NCI-H748 (cell line): Measurements from ENCODE around the gene DDX39B.

Experiments used
- DNase-seq: peaks from one replicate; lab custom pipeline; 2025; ENCODE audit not compliant: unreplicated experiment; lab: John Stamatoyannopoulos, UW

Gene DDX39B

DNA sequence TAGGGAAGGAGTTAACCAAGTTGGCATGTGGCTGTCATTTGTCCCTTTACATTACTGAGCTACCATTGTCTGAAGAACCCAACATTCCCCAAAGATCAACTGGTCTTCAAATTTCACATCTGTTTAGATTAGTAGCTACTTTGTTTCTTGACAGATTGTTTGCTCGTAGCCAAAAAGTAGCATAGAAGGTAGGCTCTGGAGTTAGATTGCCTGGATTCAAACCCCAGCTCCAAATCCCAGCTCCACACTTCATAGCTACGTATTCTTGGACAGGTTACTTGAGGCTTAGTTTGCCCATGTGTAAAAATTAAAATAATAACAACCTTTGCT lies 6.7 kb upstream of the DDX39B start:
- no peak for DNase-seq

DNA sequence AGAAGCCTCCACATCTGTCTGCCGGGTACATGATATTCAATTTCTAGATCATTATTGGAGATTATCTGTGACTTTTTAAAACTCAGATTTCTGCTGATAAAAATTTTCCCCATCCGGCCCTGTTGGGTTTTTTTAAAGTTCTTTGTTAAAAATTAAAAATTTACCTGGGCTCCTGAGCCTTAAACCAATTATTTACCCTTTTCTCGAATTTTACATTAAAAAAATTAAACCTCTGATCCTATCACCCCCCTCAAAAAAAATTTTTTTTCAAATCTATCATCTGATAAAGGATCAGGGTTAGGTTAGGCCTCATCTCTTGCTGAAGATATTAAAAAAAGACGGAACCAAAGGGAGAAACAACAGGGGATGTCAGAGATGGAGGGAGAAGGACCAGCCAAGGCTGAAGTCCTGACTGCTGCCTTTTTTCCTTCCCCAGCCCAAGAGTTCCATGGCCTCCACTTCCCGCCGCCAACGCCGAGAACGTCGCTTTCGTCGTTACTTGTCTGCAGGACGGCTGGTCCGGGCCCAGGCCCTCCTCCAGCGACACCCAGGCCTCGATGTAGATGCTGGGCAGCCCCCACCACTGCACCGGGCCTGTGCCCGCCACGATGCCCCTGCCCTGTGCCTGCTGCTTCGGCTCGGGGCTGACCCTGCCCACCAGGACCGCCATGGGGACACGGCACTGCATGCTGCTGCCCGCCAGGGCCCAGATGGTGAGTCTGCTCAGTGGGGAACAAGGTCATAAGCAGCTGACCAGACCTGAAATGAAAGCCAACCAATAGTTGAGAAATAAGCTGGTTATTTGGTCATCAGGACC lies 6.1 kb upstream of the DDX39B start:
- DNase-seq = no peak

DNA sequence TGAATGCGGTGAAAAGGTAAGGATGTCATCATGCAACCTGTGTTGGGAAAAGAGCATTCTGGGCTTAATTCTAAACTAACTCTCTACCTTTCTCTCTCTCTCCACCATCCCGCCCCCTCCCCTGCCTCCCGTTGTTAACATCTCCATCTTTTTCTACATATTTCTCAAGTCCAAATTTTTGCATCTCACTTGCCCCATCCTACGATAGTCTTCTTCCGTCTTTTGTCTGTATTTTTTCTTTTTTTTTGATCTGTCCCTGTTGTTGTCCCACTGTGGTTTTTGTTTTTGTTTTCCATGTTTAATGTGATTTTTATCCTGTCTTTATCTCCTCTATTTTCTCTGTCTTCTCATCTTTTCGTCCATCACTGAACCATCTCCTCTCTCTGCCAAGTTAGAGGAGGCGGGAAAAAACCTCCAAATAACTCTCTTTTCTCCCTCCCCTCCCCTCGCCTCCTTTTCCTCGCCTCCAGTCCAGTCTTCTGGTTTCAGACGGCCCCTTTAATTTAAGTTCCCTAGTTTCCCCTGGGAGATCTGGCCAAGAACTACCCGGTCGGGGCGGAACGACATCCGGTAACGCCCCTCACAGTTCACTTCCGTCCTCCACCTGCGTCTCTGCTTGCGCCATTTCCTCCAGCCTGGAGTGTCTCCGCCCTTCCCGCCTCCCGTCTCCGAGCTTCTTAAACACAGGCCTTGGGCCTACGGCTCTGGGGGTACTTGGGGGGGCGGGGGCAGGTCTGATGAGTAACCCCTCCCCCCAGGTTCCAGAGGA lies 5.3 kb upstream of the DDX39B start, which contains the start of gene NFKBIL1:
NFKBIL1 (plus strand) TSS at position 651 of the 769 bp plus-strand sequence; CDS start at position 738, 87 bp downstream.
- DNase-seq = peak; percentile 99

DNA sequence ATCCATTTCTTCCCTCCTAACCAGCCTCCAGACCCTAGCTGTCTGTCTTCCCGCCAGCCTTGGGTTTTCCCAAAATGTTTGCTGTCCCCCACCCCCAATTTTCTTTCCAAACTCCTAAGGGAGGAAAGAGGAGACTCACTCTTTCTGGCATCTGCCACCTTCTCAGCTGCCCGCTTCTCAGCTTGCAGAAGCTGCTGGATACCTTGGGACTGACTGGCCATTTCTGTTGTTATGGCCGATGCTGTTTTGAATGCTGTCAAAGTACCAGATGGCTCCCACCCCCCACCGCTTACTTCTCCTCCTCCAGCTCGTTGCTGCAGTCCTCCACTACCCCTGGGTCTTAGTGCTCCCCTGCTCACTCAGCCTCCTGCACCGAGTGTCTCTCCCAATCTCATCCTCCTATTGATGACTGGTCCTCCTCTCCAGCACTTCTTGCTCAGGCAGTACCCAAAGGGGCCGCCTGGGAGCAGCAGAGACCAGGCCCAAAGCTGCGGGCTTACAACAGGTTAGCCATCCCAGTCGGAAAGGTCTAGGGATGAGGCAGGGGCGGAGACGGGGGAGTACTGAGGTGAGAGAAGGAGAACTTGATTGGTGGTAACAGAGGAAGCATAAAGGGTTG lies 4.6 kb upstream of the DDX39B start, which contains the start of gene ATP6V1G2:
ATP6V1G2 (minus strand) TSS at position 270 of the 619 bp plus-strand sequence; CDS start at position 221, 49 bp downstream.
- DNase-seq = peak; percentile 99

DNA sequence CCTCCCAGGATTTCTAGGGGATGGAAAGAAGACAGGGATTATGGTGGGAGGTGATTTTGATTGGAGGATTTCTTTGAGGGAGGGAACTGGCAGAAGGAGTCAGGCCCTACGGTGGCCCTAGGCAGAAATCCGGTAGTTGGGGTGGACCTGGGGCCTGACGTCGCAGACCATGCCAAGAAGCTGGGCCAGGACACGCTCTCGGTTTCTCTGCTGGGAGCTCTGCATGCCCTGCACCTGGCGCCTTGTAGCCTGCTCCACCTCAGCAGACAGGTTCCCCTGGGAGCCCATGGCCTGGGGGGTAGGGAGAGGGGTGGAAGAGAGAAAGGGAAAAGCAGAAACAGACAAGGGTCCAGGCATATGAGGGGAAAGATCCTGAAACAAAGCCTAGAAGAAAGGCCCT lies 3.5 kb upstream of the DDX39B start:
- no peak for DNase-seq

DNA sequence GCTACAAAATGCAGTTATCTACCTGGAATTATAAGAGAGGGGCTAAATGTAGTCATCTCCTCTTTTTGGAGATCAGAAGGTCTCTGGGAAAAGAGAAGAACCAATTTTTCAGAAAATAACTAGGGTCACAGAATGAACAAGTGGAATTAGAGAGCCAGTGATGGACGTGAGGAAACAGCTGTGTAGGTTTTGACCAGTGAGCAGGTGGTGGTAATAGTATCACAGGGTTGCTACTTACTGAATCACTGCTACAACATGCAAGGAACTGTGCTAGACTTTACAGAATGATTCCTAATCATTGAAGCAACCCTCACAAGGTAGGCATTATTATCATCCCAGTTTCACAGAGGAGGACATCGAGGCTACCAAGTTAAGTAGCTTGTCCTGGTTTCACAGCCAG lies 2.9 kb upstream of the DDX39B start:
- no peak for DNase-seq

DNA sequence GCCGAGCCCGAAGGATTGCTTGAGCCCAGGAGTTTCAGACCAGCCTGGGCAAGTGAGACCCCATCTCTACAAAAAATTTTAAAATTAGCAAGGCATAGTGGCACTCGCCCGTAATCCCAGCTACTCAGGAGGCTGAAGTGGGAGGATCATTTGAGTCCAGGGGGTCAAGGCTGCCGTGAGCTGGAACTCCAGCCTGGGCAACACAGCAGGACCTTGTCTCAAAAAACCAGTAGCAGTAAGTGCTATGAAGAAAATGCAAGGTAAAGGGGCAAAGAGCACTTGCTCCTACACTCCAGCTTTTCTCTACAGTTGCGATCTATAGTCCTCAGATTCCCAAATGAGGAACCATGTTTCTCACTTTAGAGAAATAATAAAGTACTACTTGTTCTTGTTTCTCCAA lies 1.8 kb upstream of the DDX39B start:
- no peak for DNase-seq

DNA sequence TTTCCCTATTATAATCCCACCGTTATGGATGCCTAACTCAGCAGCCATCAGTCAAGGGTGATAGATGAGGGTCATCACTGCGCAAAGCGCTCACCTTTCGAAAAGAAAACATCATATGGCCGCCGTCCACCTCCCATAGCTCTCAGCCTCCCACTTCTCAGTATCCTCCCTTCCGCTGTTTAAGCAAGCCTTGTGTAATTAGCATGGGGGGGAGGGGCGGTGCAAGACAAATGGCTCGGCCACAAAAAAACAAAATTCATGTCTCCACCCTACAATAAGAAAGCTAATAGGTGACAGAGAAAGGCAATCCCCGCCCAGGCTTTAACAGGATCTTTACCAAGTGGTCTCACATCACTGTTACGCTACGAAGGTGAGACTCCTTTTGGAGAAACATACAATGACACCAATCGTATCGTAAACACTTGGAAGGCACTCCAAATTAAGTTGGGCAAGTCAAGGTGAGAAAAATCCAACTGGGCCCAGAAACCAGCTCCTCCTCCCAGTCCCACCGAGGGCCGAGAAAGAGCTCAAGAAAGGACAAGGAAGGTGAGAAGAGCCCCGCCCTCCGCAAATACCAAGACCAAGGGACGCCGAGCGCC lies 645 bp downstream of the DDX39B start:
- DNase-seq = peak; percentile 80

DNA sequence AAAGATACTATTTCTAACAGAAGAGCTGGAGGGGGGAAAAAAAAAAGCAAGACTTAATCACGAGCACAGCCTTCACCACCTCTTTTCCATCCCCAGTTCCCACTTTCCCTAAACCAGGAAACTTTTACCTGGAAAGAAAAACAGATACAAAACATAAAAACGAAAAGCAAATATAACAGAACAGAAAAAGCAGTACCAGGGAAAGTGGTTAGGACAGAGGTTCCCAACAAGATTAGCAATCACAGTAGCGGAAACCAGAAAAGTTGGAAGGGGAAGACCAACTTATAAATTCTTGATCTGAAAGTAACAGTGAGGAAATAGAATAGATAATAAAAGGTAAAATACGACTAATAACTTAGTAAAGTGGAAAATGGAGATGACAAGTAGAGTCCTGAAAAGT lies 1.2 kb downstream of the DDX39B start:
- no peak for DNase-seq

DNA sequence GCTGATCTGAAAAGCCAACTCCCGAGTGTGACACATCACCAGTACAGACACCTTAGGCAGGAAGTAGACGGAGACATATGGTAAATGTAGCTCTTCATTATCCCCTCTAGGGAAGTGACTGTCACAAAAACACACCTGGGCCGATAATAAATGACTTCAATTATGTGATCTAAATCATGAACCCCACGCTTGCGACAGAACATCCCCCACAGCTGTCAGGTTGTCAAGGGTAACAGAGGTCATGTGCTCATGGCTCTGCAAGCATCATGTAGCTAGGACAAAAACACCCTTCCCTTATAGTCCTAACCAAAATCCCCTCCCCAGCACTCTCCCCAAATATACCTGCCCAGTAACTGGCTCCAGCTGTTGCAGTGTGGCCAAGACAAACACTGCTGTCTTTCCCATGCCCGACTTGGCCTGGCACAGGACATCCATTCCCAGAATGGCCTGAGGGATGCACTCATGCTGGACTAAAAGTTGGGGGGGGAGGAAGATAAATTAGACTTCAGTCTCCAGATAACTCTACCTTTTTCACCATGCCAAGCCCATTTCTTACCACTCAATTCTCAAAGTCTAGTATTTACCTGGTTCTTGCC lies 2.9 kb downstream of the DDX39B start:
- DNase-seq = no peak

DNA sequence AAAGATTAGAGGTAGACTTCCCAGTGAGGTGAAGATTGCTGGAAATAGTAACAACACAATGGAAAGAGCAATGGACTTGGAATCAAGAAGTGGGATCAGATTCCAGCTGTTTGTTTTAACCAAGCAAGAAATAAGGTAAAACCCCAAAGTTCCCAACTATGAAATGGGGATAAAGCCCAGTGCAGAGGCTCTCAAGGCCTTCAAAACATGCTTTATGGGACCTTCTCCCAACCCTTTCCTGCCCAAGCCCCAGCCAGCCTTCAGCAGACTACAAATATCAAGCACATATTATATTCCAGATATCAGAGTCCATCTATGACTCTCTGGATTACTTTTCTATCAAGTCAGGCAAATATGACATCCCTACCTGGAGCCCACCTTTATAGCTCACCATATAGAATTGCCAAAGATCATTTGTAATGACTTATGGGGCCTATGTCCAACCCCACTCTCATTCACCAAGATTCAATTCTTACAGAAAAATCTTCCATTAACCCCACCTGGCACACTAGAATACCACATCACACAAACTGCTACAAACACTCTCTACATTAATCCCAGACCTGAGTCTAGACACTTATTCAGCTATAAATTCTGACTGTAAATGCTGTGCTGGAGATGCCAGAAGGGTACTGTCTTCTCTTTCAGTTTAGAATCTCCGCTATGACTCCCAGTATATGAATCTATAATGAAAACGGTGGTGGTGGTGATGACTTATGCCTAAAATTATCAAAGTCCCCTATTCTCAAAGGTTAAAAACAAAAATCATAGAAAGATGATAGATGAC lies 6.1 kb downstream of the DDX39B start:
- no peak for DNase-seq

DNA sequence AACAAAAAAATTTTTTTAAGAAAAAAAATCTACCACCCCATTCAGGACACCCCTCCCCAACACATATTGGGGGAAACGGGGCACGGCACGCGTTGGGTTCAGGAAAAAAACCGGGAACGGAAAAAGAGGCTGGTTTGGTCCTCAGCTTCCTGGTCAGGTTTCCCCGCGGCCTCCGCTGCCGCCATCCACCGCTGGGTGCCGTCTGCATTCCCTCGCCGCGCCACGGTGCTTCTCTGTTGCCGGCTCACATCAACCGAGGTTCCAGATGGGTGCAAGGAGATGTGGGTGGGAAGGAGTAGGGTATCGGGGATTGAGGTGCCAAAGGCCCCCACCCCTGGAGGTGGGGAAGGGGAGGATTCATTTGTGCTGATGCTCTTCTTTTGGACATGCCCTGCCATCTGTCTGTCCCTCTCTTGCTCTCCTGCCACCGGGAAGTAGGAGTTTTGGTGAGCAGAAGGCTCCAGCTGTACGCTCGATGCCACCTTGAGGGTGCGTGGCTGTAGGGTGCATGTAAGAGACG lies 7.2 kb downstream of the DDX39B start:
- DNase-seq = no peak

DNA sequence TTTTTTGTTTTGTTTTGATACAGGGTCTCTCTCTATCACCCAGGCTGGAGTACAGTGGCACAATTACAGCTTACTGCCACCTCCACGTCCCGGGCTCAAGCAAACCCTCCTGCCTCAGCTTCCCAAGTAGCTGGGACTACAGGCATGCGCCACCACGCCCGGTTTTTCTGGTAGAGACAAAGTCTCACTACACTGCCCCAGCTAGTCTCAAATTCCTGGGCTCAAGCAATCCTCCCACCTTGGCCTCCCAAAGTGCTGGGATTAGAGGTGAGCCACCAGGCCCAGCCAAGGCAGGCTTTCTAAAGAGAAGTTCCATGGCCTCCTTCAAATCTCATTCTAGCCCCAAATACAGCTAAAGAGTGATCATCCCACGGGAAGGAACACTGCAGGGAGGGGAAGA lies 7.8 kb downstream of the DDX39B start:
- no peak for DNase-seq

DNA sequence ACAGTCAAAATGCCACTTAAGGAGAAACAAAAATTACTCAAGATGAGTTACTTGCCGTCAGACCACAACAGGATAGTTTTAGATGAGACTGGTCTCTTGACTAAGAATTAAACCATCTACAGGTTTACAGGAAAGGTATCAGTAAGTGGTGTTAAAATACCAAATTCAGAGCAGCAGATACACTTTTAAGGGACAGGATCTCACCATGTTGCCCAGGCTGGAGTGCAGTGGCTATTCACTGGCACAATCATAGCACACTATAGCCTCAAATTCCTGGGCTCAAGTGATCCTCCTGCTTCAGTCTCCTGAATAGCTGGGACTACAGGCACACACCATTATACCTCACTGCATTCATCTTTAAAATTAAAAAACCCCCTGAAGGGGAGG lies 8.4 kb downstream of the DDX39B start:
- no peak for DNase-seq

DNA sequence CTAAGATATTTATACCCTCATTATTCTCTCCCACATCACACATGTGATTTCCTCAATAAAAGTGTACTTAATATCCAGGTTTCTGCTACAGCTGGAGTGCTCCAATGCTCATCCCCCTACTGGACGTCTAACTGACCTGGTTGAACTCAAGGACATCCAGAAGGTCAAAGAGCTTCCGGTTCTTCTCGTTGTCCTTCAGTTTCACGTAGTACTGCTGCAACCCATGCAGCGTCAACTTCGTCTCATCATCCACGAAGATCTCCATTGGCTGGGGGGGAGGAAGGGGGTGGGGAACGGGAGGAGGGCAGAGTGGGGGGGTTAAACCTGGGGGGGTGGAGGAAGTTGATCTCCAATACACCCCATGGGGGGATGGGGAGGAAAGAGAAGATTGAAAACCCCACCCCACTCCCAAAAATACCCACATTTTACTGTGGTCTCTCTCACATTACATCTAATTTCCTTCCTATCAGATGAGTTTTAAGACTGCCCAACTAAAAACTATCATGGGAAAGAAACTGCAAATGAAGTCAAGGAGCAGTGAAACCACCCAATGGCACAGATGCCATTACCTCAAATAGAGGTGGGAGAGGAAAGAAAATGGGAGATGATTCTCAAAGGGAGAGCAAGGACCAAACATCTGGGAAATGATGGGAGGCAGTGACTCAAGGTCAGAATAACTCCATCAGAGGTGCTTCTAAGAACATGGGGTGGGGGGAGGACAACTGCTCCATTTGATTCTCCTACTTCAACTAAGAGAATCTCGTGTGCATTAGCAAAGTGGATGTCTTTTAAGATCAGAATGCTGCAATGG lies 9.0 kb downstream of the DDX39B start:
- DNase-seq = no peak

DNA sequence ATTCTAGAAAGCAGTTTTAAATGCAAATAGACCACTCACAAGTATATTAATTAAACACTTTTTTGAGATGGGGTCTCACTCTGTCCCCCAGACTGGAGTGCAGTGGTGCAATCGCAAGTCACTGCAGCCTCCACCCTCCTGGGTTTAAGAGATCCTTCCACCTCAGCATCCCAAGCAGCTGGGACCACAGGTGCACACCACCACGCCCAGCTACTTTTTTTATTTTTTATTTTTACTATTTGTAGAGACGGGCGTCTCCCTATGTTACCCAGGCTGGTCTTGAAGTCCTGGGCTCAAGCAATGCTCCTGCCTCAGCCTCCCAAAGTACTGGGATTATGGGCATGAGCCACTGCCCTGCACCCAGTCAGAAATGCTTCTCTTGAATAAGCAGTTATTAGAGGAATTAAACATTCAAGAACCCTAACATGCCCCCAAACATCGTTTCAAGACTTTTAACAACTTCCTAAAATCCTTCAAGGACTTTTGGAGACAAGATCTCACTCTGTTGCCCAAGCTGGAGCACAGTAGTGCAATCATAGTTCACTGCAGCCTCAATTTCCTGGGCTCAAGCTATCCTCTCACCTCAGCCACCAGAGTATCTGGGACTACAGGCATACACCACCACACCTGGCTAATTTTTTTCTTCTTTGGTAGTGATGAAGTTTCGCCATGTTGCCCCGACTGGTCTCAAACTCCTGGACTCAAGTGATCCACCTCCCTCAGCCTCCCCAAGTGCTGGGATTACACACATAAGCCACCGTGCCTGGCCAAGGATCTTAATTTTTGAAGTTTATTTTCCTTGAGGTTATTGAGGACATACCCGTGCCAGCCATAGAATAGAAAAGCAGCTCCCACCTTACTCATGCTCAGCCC lies 9.8 kb downstream of the DDX39B start:
- DNase-seq = no peak

DNA sequence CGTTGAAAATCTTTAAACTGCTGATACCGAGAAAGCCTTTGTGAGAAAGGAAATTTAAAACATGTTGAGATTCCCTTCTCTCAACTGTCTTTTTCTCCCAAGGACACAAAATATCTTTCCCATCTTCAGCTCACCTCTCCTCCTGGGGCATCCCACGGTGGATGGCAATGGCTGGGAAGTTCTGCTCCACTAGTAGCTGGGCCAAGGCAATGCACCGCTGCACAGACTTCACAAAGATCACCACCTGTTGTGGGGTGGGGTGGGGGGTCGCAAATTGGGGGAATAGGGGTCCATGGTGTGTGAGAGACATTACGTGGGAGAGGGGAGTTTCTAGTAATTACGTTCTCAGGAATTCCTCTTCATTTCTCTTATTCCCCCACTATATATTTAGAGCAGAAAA lies 10.6 kb downstream of the DDX39B start:
- no peak for DNase-seq

DNA sequence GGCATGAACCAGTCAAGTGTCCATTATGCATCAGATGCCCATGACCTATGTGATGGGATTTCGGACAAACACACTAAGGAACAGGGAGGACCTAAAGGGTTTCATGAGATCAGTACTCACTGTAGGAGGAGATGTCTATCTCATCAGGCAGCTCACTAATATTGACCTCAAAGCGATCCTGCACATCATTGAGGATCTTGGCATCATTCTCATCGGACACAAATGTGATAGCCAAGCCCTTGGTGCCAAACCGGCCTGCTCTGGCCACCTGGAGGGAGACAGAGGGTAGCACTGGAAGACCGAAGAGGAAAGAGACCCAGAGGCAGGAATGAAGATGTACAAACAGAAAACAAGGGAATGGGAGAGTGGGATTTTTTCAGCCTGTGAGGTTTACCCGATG lies 11.1 kb downstream of the DDX39B start:
- no peak for DNase-seq
